KOPT-K1 (cell line): ENCODE results near the gene CYSTM1.
"Not testable (repeated sequence)": the region's sequence is repeated elsewhere in the genome, so short reads cannot be mapped to it uniquely, and the experiment has no call there.

Source experiments
- H3K27ac ChIP-seq: fragments of 200-600 bp; sonication (generic); 2 replicates; pipeline ENCODE4 v1.5.1; 2016; ENCODE audit warnings: antibody characterized with exemption, mild to moderate bottlenecking, low read depth, low read length; ENCODE audit not compliant: poor library complexity, severe bottlenecking
- H3K36me3 ChIP-seq: fragments of 200-600 bp; sonication (generic); 2 replicates; pipeline ENCODE4 v1.5.1; 2017; ENCODE audit warnings: antibody characterized with exemption, mild to moderate bottlenecking, low read length, moderate library complexity; ENCODE audit not compliant: insufficient read depth
- H3K9me3 ChIP-seq: fragments of 200-600 bp; sonication (generic); 2 replicates; pipeline ENCODE4 v1.5.1; 2017; ENCODE audit warnings: antibody characterized with exemption, low read length, mild to moderate bottlenecking; ENCODE audit not compliant: insufficient read depth, poor library complexity, severe bottlenecking

The CYSTM1 gene

DNA sequence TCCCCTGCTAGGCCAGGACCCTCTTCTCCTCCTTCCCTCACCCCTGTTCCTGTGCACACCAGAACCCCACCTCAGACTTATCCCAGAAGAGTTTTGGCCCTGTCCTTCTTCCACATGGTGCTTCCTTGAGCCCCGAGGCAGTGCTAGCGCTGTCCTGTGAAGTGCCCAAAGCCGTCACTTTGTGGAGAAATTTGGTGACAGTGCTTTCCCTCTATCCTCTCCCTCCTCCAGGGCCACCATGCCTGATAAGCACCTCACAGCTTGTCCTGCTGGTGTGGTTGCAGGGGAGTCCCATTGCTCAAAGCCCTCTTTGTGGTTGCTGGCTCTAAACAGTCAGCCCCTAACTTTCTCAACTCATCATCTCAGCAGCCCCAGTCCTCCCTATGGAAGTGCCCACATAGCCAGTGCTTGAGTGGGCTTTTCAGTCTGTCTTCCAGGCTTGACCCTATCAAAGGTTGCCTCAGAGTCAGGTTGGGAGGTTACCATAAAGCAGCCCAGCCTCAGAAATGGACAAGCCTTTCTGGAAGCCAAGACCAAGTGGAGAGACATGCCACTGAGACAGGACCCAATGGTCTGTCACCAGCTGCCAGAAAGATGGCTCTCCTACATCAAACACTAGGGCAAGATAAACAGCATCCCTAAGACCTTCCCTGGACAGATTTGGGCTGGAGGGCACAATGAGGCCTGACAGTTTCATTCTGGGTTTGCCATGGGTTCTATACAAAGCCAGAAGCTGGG lies 31.3 kb upstream of the CYSTM1 start:
- H3K27ac ChIP-seq = no peak overlapping the region
- no peaks in the 10 kb centered on the region for H3K9me3 ChIP-seq
- no peaks in the 10 kb centered on the region for H3K36me3 ChIP-seq

DNA sequence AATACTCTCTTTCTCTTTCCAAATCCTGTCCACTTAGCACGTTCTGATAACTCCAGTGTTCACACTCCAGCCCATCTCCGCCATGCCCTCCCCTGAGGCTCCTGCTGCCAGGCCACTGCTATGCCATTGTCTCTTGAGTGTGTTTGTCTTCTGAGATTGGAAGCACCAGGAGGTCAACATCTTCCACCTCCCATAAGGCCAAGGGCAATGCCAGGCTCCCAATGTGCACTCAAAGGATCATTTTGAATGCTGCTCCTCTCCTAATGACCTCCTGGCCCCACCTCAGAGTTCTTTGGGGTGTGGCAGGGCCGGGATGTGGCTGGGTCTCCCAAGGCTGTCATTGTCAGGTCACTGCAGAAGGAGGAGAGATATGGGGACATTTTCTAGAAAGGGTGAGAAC lies 29.7 kb upstream of the CYSTM1 start:
- Histone ChIP-seq H3K9me3 (no peaks in the 10 kb centered on the region), H3K36me3 (no peaks in the 10 kb centered on the region), H3K27ac (no peak overlapping the region)

DNA sequence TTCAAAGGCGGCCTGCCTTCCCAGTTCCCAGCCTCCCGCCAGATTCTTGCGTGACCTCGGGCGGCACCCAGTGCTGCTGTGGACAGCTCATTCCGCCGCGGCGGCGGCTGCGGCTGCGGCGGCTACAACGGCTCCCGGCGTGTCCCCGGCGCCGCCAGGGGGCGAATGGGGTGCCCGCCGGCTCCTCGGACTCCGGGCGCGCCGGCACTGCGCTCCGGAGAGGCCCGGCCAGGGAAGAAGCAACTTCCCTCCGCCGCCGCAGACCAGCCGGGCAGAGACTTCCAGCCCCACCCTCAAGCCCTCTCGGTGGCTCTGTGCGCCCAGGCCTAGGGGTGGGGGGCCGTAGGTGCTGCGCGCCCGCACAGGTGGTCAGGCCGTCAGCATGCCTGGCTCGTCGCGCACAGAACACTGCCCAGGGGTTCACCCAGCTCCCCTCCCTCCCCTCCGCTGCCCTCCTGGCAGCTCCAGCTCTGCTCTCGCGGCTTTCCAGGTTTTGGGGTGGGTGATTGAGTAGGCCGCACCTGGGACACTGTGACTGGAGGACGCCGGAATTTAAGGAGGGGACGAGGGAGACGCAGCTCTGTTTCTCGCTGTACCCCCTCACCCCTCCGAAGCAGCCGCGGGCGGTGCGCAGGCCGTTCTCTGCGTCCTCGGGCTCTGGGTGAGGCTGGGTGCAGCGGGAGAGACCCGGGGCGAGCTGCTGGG lies 29.0 kb upstream of the CYSTM1 start:
- no peak overlapping the region for H3K27ac ChIP-seq
- no peaks in the 10 kb centered on the region for H3K36me3 ChIP-seq
- H3K9me3 ChIP-seq = no peaks in the 10 kb centered on the region

DNA sequence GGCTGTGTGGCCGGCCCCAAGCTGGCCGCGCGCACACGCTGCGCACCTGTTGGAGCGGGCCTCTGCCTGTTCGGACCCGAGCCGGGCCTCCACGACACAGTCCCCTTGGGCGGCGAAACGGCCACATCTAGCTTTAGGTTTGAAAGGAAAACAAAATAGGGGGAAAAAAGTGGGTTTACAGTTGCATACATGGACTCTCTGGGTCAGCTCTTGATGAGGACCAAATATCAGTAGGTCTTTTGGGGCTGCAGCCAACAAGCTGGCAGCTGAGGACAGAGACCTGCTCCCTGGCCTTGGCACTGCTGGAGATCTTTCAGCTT lies 28.5 kb upstream of the CYSTM1 start:
- H3K36me3 ChIP-seq = no peaks in the 10 kb centered on the region
- no peaks in the 10 kb centered on the region for H3K9me3 ChIP-seq
- H3K27ac ChIP-seq = no peak overlapping the region

DNA sequence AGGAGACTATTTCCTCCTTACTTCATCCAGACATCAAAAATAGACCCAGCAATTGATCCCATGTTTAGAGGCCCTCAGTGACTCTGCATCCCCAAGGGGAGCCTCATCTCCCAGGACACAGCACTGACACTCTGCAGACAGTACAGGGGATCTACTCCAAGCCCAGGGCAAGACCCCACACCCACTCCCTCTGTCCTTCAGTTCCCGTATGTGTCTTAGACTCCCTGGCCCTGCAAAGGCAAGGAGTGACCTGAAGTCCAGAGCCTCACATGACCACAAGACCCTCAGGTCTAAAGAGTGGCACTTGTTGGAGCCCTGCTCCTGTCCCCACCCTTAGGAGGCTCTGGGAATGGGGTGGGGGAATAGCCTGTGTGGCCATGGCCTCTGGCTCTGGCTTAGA lies 27.5 kb upstream of the CYSTM1 start:
- Histone ChIP-seq H3K27ac (no peak overlapping the region), H3K9me3 (no peaks in the 10 kb centered on the region)

DNA sequence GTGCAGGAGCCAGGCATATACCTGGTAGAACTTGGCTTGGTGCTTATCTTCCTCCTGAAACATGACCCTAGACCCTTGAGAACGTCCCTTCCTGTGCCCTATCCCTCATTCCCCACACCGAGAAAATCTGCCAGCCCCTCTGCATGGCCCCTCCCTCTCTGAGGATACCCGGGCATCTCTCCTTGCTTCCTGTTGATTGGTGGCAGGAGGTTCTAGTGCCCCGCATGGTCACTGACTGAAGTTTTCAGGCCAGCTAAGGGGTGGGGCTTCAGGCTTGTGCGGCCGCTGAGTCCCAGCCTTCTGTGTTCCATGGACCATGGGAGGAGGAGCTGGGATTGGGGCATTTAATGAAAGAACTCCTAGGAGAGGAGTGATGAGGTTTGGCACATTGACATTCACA lies 26.5 kb upstream of the CYSTM1 start:
- H3K27ac ChIP-seq = no peak overlapping the region
- no peaks in the 10 kb centered on the region for H3K36me3 ChIP-seq
- no peaks in the 10 kb centered on the region for H3K9me3 ChIP-seq

More for the DNA sequence above, 27.5 kb upstream of the CYSTM1 start:
- H3K36me3 ChIP-seq = no peaks in the 10 kb centered on the region

DNA sequence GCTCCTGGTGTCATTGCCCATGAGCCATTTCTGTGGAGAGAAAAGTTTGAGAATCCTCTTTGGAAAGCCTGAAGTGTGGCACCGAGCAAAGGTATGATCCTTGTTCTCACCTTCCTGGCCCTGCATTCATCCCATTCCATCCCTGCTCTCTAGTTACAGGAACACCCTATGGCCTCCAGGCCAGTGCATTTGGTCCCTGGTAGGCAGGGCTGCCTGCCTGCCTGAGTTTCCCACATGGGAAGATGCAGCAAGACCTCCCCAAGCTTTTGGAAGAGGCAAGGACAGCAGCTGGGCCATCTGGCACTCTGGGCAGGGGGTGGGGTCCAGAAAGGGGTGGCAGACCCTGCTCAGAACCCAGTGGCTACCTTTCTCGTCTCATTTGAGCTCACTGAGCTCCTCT lies 24.8 kb upstream of the CYSTM1 start:
- no peak overlapping the region for H3K27ac ChIP-seq
- H3K9me3 ChIP-seq = no peaks in the 10 kb centered on the region

DNA sequence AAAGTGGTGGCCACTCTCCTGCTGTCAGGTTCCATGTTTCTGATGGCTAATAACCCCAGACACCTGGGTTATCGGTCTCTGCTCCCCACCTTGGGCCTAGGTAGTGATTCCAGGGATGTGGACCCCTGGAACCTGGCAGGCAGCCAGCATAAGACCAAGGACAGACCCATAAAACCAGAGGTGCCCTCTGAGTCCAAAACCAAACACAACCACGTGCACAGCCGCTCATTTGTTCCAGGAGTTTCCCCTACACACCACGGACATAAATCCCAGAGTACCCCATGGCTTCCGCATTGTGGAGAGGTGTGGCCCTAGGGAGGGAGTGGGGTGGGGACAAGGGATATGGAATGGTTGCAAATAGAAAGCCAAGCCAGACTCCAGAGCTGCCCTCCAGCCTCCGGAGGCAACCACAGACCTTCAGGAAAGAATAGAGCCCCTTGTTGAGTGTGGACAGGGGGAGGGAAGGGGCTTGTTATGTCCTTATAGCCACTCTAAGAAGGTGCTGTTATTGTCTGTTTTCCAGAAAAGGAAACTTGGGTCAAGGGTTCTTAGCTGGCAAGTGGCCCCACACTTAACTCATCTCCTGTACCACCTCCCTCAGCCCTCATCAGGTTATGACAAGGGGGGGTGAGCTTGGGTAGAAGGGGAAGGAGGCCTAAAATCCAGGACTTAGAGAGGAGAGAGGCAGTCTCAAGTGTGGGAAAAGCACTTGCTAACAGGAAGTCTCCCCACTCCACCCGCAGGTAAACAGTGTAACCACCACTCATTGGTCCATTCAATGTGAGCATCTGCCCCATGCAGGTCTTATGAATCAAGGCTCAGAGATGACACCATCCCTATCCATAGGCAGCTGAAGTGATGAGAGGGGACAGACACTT lies 23.6 kb upstream of the CYSTM1 start:
- H3K36me3 ChIP-seq = no peaks in the 10 kb centered on the region
- H3K27ac ChIP-seq = no peak overlapping the region
- no peaks in the 10 kb centered on the region for H3K9me3 ChIP-seq

More for the DNA sequence above, 24.8 kb upstream of the CYSTM1 start:
- no peaks in the 10 kb centered on the region for H3K36me3 ChIP-seq

DNA sequence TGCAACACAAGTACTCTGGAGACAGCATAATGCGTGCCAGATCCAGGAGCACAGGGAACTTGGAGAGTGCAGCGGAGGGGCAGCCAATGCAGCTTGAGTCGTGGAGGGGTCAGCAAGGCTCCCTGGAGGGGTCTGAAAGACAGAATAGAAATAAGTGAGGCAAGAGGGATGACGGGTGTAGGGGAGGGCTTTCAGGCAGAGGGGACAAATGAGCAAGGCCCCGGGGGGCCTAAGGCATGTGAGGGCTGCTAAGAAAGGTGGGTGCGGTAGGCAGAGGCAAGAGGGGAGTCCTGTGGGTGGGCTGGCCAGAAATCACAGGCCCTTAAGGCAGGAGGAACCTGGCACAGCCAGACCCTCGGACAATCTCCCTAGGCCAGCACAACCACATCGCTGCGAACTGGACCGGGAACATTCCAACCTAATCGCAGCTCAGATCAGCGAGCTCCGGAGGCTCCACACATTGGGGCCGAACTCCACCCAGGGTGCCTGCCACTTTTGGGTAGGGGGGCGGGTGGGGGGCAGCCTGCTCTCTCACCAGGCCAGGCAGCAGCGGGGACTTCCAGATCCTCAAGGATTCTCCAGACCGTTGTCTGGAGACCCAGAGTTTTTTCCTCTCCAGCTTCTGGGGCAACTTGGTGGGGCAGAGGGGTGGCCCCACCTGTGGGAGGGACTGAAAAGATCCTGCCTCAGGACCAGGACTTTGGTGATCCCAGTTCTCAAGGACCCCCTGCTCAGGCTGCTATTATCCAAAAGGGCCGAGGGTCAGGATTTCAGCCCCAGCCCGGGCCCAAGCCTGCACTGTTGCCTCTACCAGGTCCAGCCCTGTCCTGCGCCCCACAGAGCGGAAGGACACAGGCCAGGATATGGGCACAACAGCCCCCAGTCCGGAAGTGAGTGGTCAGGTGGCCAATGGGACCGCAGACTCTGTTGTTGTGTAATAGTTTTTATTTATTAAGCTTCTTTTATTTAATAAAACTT lies 22.7 kb upstream of the CYSTM1 start:
- Histone ChIP-seq H3K36me3 (no peaks in the 10 kb centered on the region), H3K9me3 (no peaks in the 10 kb centered on the region), H3K27ac (no peak overlapping the region)

DNA sequence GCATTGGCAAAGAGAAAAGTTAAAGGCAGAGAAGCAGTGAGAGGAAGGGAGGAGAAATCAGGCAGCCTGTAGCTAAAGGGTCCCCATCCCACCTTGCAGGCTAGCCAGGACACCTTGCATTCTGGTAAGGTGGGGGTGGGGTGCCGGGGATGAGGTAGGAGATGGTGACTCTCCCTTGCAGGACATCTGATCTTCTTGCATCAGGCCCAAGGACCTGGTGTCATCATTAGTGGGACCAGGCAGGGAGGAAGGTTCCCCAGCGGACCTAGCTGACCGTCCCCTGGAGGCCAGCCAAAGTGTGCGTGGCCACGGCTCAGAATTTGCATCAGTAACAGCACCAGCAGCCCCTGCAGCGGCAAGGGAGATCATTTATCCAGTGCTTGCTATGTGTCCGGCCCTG lies 21.7 kb upstream of the CYSTM1 start:
- Histone ChIP-seq H3K36me3 (no peaks in the 10 kb centered on the region), H3K27ac (no peak overlapping the region)

DNA sequence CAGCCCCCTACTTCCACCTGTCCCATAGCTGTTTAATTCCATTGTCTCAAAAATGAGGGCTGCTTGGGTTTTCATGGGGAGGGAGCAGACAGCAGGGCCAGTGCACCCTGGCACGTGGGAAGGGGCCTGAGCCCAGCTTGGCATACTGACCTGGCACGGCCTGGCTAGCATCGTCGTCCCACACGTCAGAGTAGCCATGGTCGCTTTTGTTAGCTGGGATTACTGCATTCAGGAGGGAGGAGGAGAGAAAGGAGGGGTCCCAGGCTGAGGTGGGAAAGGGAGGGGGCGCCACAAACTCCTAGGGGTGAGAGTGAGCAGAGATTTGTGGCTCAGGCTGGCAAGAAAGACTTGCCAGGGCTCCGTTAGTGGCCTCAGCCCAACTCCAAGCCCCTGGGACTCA lies 21.1 kb upstream of the CYSTM1 start:
- H3K9me3 ChIP-seq = no peaks in the 10 kb centered on the region
- H3K27ac ChIP-seq = no peak overlapping the region

More for the DNA sequence above, 21.7 kb upstream of the CYSTM1 start:
- no peaks in the 10 kb centered on the region for H3K9me3 ChIP-seq

DNA sequence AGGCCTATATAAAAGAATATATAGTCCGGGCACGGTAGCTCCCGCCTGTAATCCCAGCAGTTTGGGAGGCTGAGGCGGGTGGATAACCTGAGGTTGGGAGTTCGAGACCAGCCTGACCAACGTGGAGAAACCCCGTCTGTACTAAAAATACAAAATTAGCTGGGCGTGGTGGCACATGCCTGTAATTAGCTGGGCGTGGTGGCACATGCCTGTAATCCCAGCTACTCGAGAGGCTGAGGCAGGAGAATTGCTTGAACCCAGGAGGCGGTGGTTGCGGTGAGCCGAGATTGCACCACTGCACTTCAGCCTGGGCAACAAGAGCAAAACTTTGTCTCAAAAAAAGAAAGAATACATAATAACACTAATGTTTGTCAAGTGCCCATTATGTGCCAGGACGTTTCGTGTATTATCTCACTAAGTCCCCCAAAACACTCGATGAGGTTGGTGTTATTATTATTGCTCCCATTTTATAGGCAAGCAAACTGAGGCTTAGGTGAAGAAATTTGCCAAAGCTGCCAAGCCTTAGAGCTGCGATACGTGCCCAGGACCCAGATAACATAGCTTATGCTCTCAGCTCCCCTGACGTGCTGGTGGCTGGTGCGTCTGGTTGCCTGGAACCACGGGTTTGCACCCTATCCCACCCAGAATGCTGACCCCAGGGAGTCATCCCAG lies 20.1 kb upstream of the CYSTM1 start:
- H3K36me3 ChIP-seq, H3K27ac ChIP-seq, H3K9me3 ChIP-seq: not testable (repeated sequence)

More for the DNA sequence above, 21.1 kb upstream of the CYSTM1 start:
- no peaks in the 10 kb centered on the region for H3K36me3 ChIP-seq

DNA sequence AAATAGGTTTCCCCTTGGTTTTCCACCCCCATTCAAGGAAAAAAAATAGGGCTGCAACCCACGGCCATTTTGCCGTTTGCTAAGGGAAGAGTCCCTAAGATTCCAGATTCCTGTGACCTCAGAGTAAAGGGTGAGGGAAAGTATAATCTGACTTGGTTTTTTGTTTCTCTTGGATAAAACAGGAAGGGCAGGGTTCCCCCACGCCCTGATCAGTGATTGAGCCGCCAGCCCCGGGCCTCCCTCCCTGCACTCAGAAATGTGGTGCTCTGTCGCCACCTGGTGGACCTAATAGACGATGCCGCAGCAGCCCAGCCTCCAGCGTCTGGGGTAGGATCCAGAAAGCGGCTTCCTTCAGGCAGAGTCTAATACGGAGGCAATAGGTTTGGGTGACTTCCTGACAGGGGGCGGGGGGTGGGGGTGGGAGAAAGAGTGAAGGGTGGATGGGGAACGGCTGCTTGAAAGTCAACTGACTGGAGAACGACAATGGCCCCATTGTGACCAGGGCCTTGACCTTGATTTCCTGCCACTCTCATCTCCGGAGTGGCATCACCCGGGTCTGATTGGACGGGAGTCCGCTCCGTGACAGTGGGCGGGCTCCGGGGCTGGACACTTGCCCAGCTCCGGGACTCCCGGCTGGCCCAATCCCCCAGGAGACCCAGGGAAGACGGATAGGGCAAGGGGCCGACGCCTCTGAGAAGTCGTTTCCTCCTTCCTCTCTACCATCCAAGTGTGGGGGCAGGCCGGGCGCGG lies 17.8 kb upstream of the CYSTM1 start:
- H3K36me3 ChIP-seq = no peaks in the 10 kb centered on the region
- H3K9me3 ChIP-seq = no peaks in the 10 kb centered on the region
- no peak overlapping the region for H3K27ac ChIP-seq
